Smooth muscle cell (in vitro differentiated cells): Measurements from ENCODE around the gene FMO1. TPM values are rescaled to one million over a fixed set of nuclear protein-coding genes. Genes with fewer than 3 reads are reported as not detected.

Source experiments
- DNase-seq: peaks from one replicate; lab custom pipeline; 2025; ENCODE audit not compliant: unreplicated experiment; lab: John Stamatoyannopoulos, UW
- H2AFZ ChIP-seq: fragments of 200-600 bp; sonication (generic); 2 replicates; pipeline ENCODE4 v1.6.0; 2016; ENCODE audit warnings: antibody characterized with exemption, low read depth, mild to moderate bottlenecking
- H3F3A ChIP-seq: fragments of 200-600 bp; sonication (generic); 2 replicates; pipeline ENCODE4 v1.6.0; 2017; ENCODE audit warnings: antibody characterized with exemption, low read depth
- H3K27ac ChIP-seq: fragments of 200-600 bp; sonication (generic); 2 replicates; pipeline ENCODE4 v1.5.1; 2016; ENCODE audit warnings: low read depth, mild to moderate bottlenecking
- H3K27me3 ChIP-seq: fragments of 200-600 bp; sonication (generic); 2 replicates; pipeline ENCODE4 v1.6.1; 2016; ENCODE audit warnings: low read depth, mild to moderate bottlenecking
- H3K36me3 ChIP-seq: fragments of 200-600 bp; sonication (generic); 2 replicates; pipeline ENCODE4 v1.5.1; 2016; ENCODE audit warnings: low read depth
- H3K4me1 ChIP-seq: fragments of 200-600 bp; sonication (generic); 2 replicates; pipeline ENCODE4 v1.5.1; 2016; ENCODE audit warnings: low read depth
- H3K4me2 ChIP-seq: fragments of 200-600 bp; sonication (generic); 2 replicates; pipeline ENCODE4 v1.6.0; 2016; ENCODE audit warnings: mild to moderate bottlenecking
- H3K4me3 ChIP-seq: fragments of 200-600 bp; sonication (generic); 2 replicates; pipeline ENCODE4 v1.5.1; 2016; ENCODE audit warnings: mild to moderate bottlenecking
- H3K79me2 ChIP-seq: fragments of 200-600 bp; sonication (generic); 2 replicates; pipeline ENCODE4 v1.6.0; 2016; ENCODE audit warnings: low read depth, mild to moderate bottlenecking
- H3K9ac ChIP-seq: fragments of 200-600 bp; sonication (generic); 2 replicates; pipeline ENCODE4 v1.6.0; 2016; ENCODE audit warnings: low read depth
- H3K9me3 ChIP-seq: fragments of 200-600 bp; sonication (generic); replicated peaks from 2 replicates; pipeline ENCODE4 v1.5.1; 2016; ENCODE audit warnings: low read depth
- H4K20me1 ChIP-seq: fragments of 200-600 bp; sonication (generic); 2 replicates; pipeline ENCODE4 v1.6.0; 2016; ENCODE audit warnings: low read depth
- CTCF ChIP-seq: fragments of 200-600 bp; sonication (generic); IDR thresholded peaks from 2 replicates; pipeline ENCODE4 v1.5.1; 2017; ENCODE audit warnings: borderline replicate concordance, mild to moderate bottlenecking, antibody characterized with exemption; ENCODE audit not compliant: insufficient read depth, poor library complexity, severe bottlenecking
- WGBS: methylation state at CpG from one replicate; pipeline ENCODE4 v1.1.7; 2016; ENCODE audit warnings: low lambda C conversion rate; 5-methylcytosine and 5-hydroxymethylcytosine counted together
- polyA plus RNA-seq: library from polyadenylated mRNA; unstranded; fragments of >200 nt; fragmentation: Nextera tagmentation; extraction: Ambion mirVana; gene quantifications from 2 replicates; pipeline ENCODE4 v1.2.1, GENCODE V29; 2016
- total RNA-seq: library from RNA; depleted of rRNA; stranded (reverse); fragments of >200 nt; gene quantifications from 2 replicates; pipeline ENCODE4 v1.2.3, GENCODE V29; 2014

FMO1 gene
- total and polyA plus RNA-seq, 2 experiments from 2014 or later = not detected

- no peak for TF ChIP-seq CTCF
- no peak overlapping the region for H3K4me3 ChIP-seq
- no peak overlapping the region for H3K27ac ChIP-seq
- H3K79me2 ChIP-seq = no peaks in the 10 kb centered on the region
- no peak overlapping the region for H3K4me2 ChIP-seq
- no peaks in the 10 kb centered on the region for H4K20me1 ChIP-seq
- H3K27me3 ChIP-seq = no peaks in the 10 kb centered on the region
- H3K9me3 ChIP-seq = no peaks in the 10 kb centered on the region
- no peaks in the 10 kb centered on the region for H3K4me1 ChIP-seq
- no peak overlapping the region for H3K9ac ChIP-seq
- 95% methylated on average over 3 of the region's 3 CpGs for WGBS
- H3K36me3 ChIP-seq = peaks cover 3% of the 10 kb centered on the region
- H3F3A ChIP-seq = no peaks in the 10 kb centered on the region
- DNase-seq = no peak
- no peak overlapping the region for H2AFZ ChIP-seq
Observed at GRCh38 chr1:171295821-171296220, 47.5 kb downstream of the FMO1 start.

GRCh38 chr1:171296897-171297296 lies 48.6 kb downstream of the FMO1 start:
- Histone ChIP-seq H3K27me3 (no peaks in the 10 kb centered on the region), H3K4me3 (no peak overlapping the region), H3F3A (no peaks in the 10 kb centered on the region), H4K20me1 (no peaks in the 10 kb centered on the region), H3K4me2 (no peak overlapping the region), H3K36me3 (peaks cover 9% of the 10 kb centered on the region), H3K9me3 (no peaks in the 10 kb centered on the region), H3K9ac (no peak overlapping the region), H3K27ac (no peak overlapping the region), H3K4me1 (no peaks in the 10 kb centered on the region), H3K79me2 (no peaks in the 10 kb centered on the region), H2AFZ (no peak overlapping the region)
- TF ChIP-seq CTCF = no peak
- WGBS = 72% methylated on average over 2 of the region's 2 CpGs
- no peak for DNase-seq

GRCh38 chr1:171298696-171299095 lies 50.4 kb downstream of the FMO1 start:
- H3K36me3 ChIP-seq = peaks cover 9% of the 10 kb centered on the region
- no peaks in the 10 kb centered on the region for H4K20me1 ChIP-seq
- WGBS = 78% methylated on average over 4 of the region's 4 CpGs
- H3F3A ChIP-seq = no peaks in the 10 kb centered on the region
- no peaks in the 10 kb centered on the region for H3K9me3 ChIP-seq
- no peak overlapping the region for H2AFZ ChIP-seq
- H3K4me2 ChIP-seq = no peak overlapping the region
- DNase-seq = no peak
- H3K79me2 ChIP-seq = no peaks in the 10 kb centered on the region
- H3K4me1 ChIP-seq = no peaks in the 10 kb centered on the region
- H3K27ac ChIP-seq = no peak overlapping the region
- no peaks in the 10 kb centered on the region for H3K27me3 ChIP-seq
- H3K4me3 ChIP-seq = no peak overlapping the region
- no peak overlapping the region for H3K9ac ChIP-seq
- no peak for TF ChIP-seq CTCF

GRCh38 chr1:171299342-171299741 lies 51.0 kb downstream of the FMO1 start:
- Histone ChIP-seq H3F3A (no peaks in the 10 kb centered on the region), H3K9me3 (no peaks in the 10 kb centered on the region), H3K27ac (no peak overlapping the region), H2AFZ (no peak overlapping the region), H3K4me3 (no peak overlapping the region), H3K79me2 (no peaks in the 10 kb centered on the region), H3K36me3 (peaks cover 9% of the 10 kb centered on the region), H3K27me3 (no peaks in the 10 kb centered on the region), H4K20me1 (no peaks in the 10 kb centered on the region), H3K4me1 (no peaks in the 10 kb centered on the region), H3K4me2 (no peak overlapping the region), H3K9ac (no peak overlapping the region)
- TF ChIP-seq CTCF = no peak
- 90% methylated on average over 2 of the region's 2 CpGs for WGBS
- no peak for DNase-seq
